Measurements from ENCODE around the gene FRMD3. TPM values are rescaled to one million over a fixed set of nuclear protein-coding genes. Genes with fewer than 3 reads are reported as not detected.

Gene FRMD3
- total and polyA plus RNA-seq, 8 donors = 1.3 to 18.0 (median 4.1) TPM

DNA sequence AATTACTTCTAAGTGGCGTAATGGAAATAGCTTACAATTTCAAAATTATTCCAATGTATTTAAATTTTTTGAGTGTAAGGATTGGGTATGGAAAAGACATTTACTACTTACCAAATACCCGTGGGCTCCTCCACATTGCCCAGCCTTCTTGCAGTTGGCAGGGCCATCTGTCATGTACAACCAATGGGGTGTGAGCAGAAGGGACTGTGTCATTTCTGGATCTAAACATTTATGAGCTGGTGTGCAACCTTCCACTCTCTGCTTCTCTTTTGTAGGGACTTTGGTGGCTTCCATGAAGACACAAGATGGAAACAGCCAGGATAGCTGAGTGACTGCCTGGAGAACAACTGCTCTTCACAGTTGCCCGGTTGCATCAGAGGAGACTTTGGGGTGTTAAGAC, 40.8 kb downstream of the FRMD3 start:
- no peak overlapping the region for H3K27ac ChIP-seq
- H3K27me3 ChIP-seq = no peaks in the 10 kb centered on the region
- H3K9me3 ChIP-seq = no peaks in the 10 kb centered on the region
- H3K4me1 ChIP-seq = no peaks in the 10 kb centered on the region
- H3K36me3 ChIP-seq = no peaks in the 10 kb centered on the region
- intact Hi-C loops (cut with DNase I; ENCODE audit: low total_unique reads) = no loop called here
- WGBS, 5 donors = 90 to 97% (median 95%) methylated on average over 3 of the region's 3 CpGs
- TF ChIP-seq POLR2A (IDR thresholded peaks at IDR 0.05) (no peak), EP300 (IDR thresholded peaks at IDR 0.05) (no peak), CTCF (IDR thresholded peaks at IDR 0.05) (no peak)
- no peak overlapping the region for H3K4me3 ChIP-seq
- DNase-seq = no peak

DNA sequence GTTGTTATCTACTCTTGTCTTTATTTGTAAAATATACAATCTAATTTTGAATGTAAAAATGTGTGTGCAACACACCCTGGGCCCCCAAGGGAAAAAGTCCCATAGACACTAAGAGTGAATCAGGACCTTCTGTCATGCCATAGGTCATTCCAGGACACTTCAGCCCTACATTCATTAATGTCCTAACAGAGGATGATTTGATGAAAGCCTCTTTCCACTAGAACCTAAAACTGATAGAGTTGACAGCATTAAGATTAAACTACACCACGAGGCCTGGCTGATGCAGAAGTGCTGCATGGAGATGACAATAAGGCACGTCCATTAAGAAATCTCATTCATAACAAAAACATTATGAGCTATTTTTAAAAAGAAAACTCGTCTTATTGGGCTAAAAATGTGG, 46.2 kb downstream of the FRMD3 start:
- Histone ChIP-seq H3K4me1 (no peaks in the 10 kb centered on the region), H3K27me3 (no peaks in the 10 kb centered on the region), H3K4me3 (no peak overlapping the region), H3K9me3 (no peaks in the 10 kb centered on the region), H3K36me3 (no peaks in the 10 kb centered on the region), H3K27ac (no peak overlapping the region)
- intact Hi-C loops (cut with DNase I; ENCODE audit: low total_unique reads) = no loop called here
- 70 to 81% (median 78%) methylated on average over 3 of the region's 3 CpGs for WGBS, 5 donors
- TF ChIP-seq POLR2A (IDR thresholded peaks at IDR 0.05) (no peak), POLR2AphosphoS5 (IDR thresholded peaks at IDR 0.05) (no peak), EP300 (IDR thresholded peaks at IDR 0.05) (no peak), CTCF (IDR thresholded peaks at IDR 0.05) (no peak)
- DNase-seq = no peak

GRCh38 chr9:83491413-83491812, 46.8 kb downstream of the FRMD3 start:
- Histone ChIP-seq H3K4me3 (no peak overlapping the region), H3K4me1 (no peaks in the 10 kb centered on the region), H3K9me3 (no peaks in the 10 kb centered on the region), H3K36me3 (no peaks in the 10 kb centered on the region), H3K27me3 (no peaks in the 10 kb centered on the region), H3K27ac (no peak overlapping the region)
- no peak for DNase-seq
- WGBS, 5 donors = 36 to 50% (median 42%) methylated on average over 3 of the region's 3 CpGs
- TF ChIP-seq POLR2A (IDR thresholded peaks at IDR 0.05) (no peak), EP300 (IDR thresholded peaks at IDR 0.05) (no peak), POLR2AphosphoS5 (IDR thresholded peaks at IDR 0.05) (no peak), CTCF (IDR thresholded peaks at IDR 0.05) (no peak)
- intact Hi-C loops (cut with DNase I; ENCODE audit: low total_unique reads) = no loop called here

DNA sequence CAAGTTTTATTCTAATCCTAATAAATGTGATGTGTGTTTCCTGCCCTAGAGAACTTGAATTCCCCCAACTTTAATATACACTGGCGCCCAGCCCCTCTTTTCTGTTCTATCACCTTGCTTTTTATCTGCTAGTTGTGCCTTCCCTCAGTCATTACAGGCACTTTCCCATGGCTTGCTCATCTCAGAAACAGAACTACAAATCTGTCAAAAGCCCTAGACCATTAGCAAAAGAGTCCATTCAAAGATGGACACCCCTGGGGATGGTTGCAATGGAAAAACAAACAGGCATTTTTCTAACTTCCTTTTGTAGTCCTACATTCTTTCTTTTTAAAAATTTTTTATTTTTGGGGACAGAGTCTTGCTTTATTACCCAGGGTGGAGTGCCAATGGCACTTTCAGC, 48.2 kb downstream of the FRMD3 start:
- DNase-seq = no peak
- no peak for TF ChIP-seq POLR2AphosphoS5 (IDR thresholded peaks at IDR 0.05)
- TF ChIP-seq POLR2A (IDR thresholded peaks at IDR 0.05) = no peak
- TF ChIP-seq CTCF (IDR thresholded peaks at IDR 0.05) = no peak
- TF ChIP-seq EP300 (IDR thresholded peaks at IDR 0.05) = no peak
- Histone ChIP-seq H3K27me3 (no peaks in the 10 kb centered on the region), H3K4me3 (no peak overlapping the region), H3K36me3 (no peaks in the 10 kb centered on the region), H3K9me3 (no peaks in the 10 kb centered on the region), H3K4me1 (no peaks in the 10 kb centered on the region), H3K27ac (no peak overlapping the region)
- intact Hi-C loops (cut with DNase I; ENCODE audit: low total_unique reads) = no loop called here
- 96 to 100% (median 98%) methylated on average over 1 of the region's 1 CpG for WGBS, 5 donors
